OCI-LY1 (cell line): ENCODE results near the gene TRIP13.

Experiments used
- EZH2 ChIP-seq: fragments of 200-600 bp; sonication (generic), shearing (Covaris generic); IDR thresholded peaks from 2 replicates; pipeline ENCODE4 v1.8.0; 2017; ENCODE audit warnings: borderline replicate concordance, mixed run types, mild to moderate bottlenecking, antibody characterized with exemption, low read length, moderate library complexity, mixed read lengths
- TF ChIP-seq, protein P1 (sequence below): fragments of 200-600 bp; sonication (generic), shearing (Covaris generic); IDR thresholded peaks from 2 replicates; pipeline ENCODE4 v1.5.1; 2017; ENCODE audit warnings: mild to moderate bottlenecking, antibody characterized with exemption, low read length, moderate library complexity, mixed read lengths

DNA sequence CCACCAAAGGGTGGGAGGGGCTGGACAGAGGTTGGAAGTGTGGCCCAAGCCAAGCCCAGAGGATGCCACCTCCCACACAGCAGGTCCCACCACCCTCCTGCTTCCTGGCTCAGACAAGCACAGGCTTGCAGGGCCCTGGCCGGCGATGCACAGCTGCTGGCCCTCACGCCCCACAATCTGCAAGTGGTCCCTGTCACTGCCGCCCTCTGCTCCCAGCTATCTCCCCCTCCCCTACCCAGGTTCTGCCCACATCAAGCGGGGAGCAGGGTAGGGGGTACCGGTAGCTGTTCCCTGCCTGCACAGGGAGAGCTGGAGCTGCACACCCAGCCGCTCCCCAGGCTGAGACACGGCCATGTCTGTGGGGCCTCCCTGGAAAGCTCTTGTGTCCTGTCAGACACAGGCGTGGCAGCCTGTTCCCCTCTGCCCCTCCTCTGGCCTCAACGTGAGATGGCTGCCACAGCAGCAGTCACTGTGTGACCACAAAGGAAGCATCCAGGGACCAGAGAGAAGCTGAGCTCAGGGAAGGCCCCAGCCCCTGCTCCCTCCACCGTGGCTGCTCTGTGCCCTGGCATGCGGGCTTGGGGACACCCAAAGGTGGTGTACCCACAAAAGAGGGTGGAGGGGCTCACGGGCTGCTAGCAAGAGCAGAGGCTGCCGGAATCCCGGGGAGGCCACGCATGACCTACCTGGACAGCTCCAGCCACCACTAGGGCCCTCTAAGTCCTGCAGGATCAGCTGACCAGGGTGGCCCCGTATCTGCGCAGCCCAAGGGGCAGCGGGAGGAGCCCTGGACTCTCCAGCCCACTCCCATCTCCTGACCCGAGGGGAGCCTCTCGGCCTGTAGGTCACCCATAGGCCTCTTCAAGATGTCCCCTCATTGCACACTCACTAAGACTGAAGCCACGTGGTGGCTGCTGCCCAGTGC is 31.0 kb upstream of the TRIP13 start:
- no peak for TF ChIP-seq EZH2
- TF ChIP-seq, protein P1, sequence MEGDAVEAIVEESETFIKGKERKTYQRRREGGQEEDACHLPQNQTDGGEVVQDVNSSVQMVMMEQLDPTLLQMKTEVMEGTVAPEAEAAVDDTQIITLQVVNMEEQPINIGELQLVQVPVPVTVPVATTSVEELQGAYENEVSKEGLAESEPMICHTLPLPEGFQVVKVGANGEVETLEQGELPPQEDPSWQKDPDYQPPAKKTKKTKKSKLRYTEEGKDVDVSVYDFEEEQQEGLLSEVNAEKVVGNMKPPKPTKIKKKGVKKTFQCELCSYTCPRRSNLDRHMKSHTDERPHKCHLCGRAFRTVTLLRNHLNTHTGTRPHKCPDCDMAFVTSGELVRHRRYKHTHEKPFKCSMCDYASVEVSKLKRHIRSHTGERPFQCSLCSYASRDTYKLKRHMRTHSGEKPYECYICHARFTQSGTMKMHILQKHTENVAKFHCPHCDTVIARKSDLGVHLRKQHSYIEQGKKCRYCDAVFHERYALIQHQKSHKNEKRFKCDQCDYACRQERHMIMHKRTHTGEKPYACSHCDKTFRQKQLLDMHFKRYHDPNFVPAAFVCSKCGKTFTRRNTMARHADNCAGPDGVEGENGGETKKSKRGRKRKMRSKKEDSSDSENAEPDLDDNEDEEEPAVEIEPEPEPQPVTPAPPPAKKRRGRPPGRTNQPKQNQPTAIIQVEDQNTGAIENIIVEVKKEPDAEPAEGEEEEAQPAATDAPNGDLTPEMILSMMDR = no peak
